ENCODE results near the gene OR52A1. TPM values are rescaled to one million over a fixed set of nuclear protein-coding genes. Genes with fewer than 3 reads are reported as not detected.
A peak's percentile ranks its signal among the peaks of the same experiment; 100 is the strongest.
"Not testable (repeated sequence)": the region's sequence is repeated elsewhere in the genome, so short reads cannot be mapped to it uniquely, and the experiment has no call there.

Gene OR52A1
- total RNA-seq, 1 experiment from 2014 or later, result 0.42 TPM

GRCh38 chr11:5171856-5172255 is 17.3 kb upstream of the OR52A1 start:
- H2AFZ ChIP-seq (ENCODE audit: low read length), result no peak overlapping the region
- H3K23ac ChIP-seq (ENCODE audit: insufficient read length, low read depth, low read length), result no peak overlapping the region
- no peak overlapping the region for H4K8ac ChIP-seq (replicated peaks; ENCODE audit: insufficient read length, low read depth, low read length)
- H3K4me3 Mint-ChIP-seq, result no peak overlapping the region
- H3K14ac ChIP-seq (ENCODE audit: insufficient read depth, low read length), result no peak overlapping the region
- H3K18ac ChIP-seq (ENCODE audit: insufficient read length, low read depth, low read length), result no peak overlapping the region
- peaks cover 2 to 6% of the 10 kb centered on the region in 2 experiments; a peak in 2 of 4 replicates for H3K4me1 Mint-ChIP-seq
- TF ChIP-seq CTCF (conservative IDR thresholded peaks at IDR 0.05), result no peak
- no peaks in the 10 kb centered on the region for H3K27me3 ChIP-seq (ENCODE audit: insufficient read depth, low read length)
- H3K4me2 ChIP-seq (ENCODE audit: insufficient read depth, insufficient read length, low read length), result no peak overlapping the region
- no peak overlapping the region for H3K4ac ChIP-seq (ENCODE audit: low read depth, low read length)
- H3K9ac ChIP-seq (ENCODE audit: extremely low read depth, insufficient read length, low read length), result no peak overlapping the region
- no CpG with 5 or more reads among the region's 2 CpGs for WGBS (ENCODE audit: extremely low coverage, insufficient read length, low lambda C conversion rate)
- no peaks in the 10 kb centered on the region for H3K79me2 ChIP-seq (ENCODE audit: insufficient read depth, low read length)
- no peaks in the 10 kb centered on the region for H4K20me1 ChIP-seq (ENCODE audit: control insufficient read depth, insufficient read depth, insufficient read length)
- no peak for DNase-seq
- no peak overlapping the region for H2BK15ac ChIP-seq (ENCODE audit: low read depth, low read length)
- no peak overlapping the region for H2BK12ac ChIP-seq (ENCODE audit: insufficient read length, low read depth, low read length)
- no peak overlapping the region for H4K91ac ChIP-seq (ENCODE audit: insufficient read length, low read depth, low read length)
- H3K23me2 ChIP-seq (ENCODE audit: insufficient read length, low read depth, low read length, poor library complexity, severe bottlenecking), result no peaks in the 10 kb centered on the region
- H3K79me1 ChIP-seq (ENCODE audit: insufficient read depth, low read depth, low read length, poor library complexity, severe bottlenecking), result no peaks in the 10 kb centered on the region
- no peak overlapping the region for H2BK120ac ChIP-seq (ENCODE audit: low read depth, low read length, poor library complexity, severe bottlenecking)
- no peaks in the 10 kb centered on the region for H3K27me3 Mint-ChIP-seq (ENCODE audit: low read depth)
- H3K9me3 ChIP-seq (ENCODE audit: control insufficient read depth, low read depth, low read length), result no peaks in the 10 kb centered on the region
- no peaks in the 10 kb centered on the region for H3K36me3 Mint-ChIP-seq (ENCODE audit: insufficient read depth in 1 of 3, low read depth in 3 of 3)
- H2AK5ac ChIP-seq (ENCODE audit: insufficient read length, low read length), result no peak overlapping the region
- no peak overlapping the region for H3K56ac ChIP-seq (ENCODE audit: insufficient read length, low read depth, low read length)
- H3K27ac Mint-ChIP-seq, result no peak overlapping the region
- no peak overlapping the region for H3K27ac ChIP-seq (ENCODE audit: insufficient read length, low read depth, low read length)
- no peak overlapping the region for H2BK5ac ChIP-seq (ENCODE audit: insufficient read length, low read length)
- no peaks in the 10 kb centered on the region for H3K4me1 ChIP-seq (ENCODE audit: insufficient read depth, low read length)
- no peak overlapping the region for H3T11ph ChIP-seq (ENCODE audit: low read length)
- H4K5ac ChIP-seq (ENCODE audit: insufficient read length, low read depth, low read length), result no peak overlapping the region
- H3K9me3 Mint-ChIP-seq, result no peaks in the 10 kb centered on the region
- no peak overlapping the region for H2BK20ac ChIP-seq (ENCODE audit: low read depth, low read length, poor library complexity, severe bottlenecking)

- H3K9ac ChIP-seq (ENCODE audit: extremely low read depth, insufficient read length, low read length); H2BK15ac ChIP-seq (ENCODE audit: low read depth, low read length); H2BK12ac ChIP-seq (ENCODE audit: insufficient read length, low read depth, low read length); H3K23ac ChIP-seq (ENCODE audit: insufficient read length, low read depth, low read length); H3K4me3 Mint-ChIP-seq; H4K91ac ChIP-seq (ENCODE audit: insufficient read length, low read depth, low read length); H3K79me2 ChIP-seq (ENCODE audit: insufficient read depth, low read length); H3K18ac ChIP-seq (ENCODE audit: insufficient read length, low read depth, low read length); H3K56ac ChIP-seq (ENCODE audit: insufficient read length, low read depth, low read length); H3K79me1 ChIP-seq (ENCODE audit: insufficient read depth, low read depth, low read length, poor library complexity, severe bottlenecking); H4K20me1 ChIP-seq (ENCODE audit: control insufficient read depth, insufficient read depth, insufficient read length); H2AFZ ChIP-seq (ENCODE audit: low read length); DNase-seq; H3K4ac ChIP-seq (ENCODE audit: low read depth, low read length); H3K9me3 Mint-ChIP-seq; H4K8ac ChIP-seq (replicated peaks; ENCODE audit: insufficient read length, low read depth, low read length); H3K4me2 ChIP-seq (ENCODE audit: insufficient read depth, insufficient read length, low read length); H4K5ac ChIP-seq (ENCODE audit: insufficient read length, low read depth, low read length); H3K4me1 ChIP-seq (ENCODE audit: insufficient read depth, low read length); H2BK120ac ChIP-seq (ENCODE audit: low read depth, low read length, poor library complexity, severe bottlenecking); H3K23me2 ChIP-seq (ENCODE audit: insufficient read length, low read depth, low read length, poor library complexity, severe bottlenecking); H2BK5ac ChIP-seq (ENCODE audit: insufficient read length, low read length); H3K9me3 ChIP-seq (ENCODE audit: control insufficient read depth, low read depth, low read length); H3K14ac ChIP-seq (ENCODE audit: insufficient read depth, low read length); H2AK5ac ChIP-seq (ENCODE audit: insufficient read length, low read length); H3T11ph ChIP-seq (ENCODE audit: low read length); H3K36me3 Mint-ChIP-seq (ENCODE audit: insufficient read depth in 1 of 3, low read depth in 3 of 3); H2BK20ac ChIP-seq (ENCODE audit: low read depth, low read length, poor library complexity, severe bottlenecking); H3K27me3 Mint-ChIP-seq (ENCODE audit: low read depth); H3K27me3 ChIP-seq (ENCODE audit: insufficient read depth, low read length): not testable (repeated sequence)
- peak overlapping the region; percentile 40 for H3K27ac ChIP-seq (ENCODE audit: insufficient read length, low read depth, low read length)
- H3K27ac Mint-ChIP-seq, result peak overlapping the region in 2 of 3 experiments; percentile 71 to 85; a peak in 3 of 7 replicates
- H3K4me1 Mint-ChIP-seq, result peaks cover 23 to 28% of the 10 kb centered on the region in 2 experiments
Measured at GRCh38 chr11:5165898-5166297, 11.3 kb upstream of the OR52A1 start.

Measured in H9 (cell line).